ENCODE data around the gene LYAR. TPM values are rescaled to one million over a fixed set of nuclear protein-coding genes. Genes with fewer than 3 reads are reported as not detected.

Gene LYAR
- total RNA-seq, result 10 to 100 TPM in 5 of 6 donors, 1 to 10 TPM in 1; 6.5 to 22.9 (median 14.1) TPM

DNA sequence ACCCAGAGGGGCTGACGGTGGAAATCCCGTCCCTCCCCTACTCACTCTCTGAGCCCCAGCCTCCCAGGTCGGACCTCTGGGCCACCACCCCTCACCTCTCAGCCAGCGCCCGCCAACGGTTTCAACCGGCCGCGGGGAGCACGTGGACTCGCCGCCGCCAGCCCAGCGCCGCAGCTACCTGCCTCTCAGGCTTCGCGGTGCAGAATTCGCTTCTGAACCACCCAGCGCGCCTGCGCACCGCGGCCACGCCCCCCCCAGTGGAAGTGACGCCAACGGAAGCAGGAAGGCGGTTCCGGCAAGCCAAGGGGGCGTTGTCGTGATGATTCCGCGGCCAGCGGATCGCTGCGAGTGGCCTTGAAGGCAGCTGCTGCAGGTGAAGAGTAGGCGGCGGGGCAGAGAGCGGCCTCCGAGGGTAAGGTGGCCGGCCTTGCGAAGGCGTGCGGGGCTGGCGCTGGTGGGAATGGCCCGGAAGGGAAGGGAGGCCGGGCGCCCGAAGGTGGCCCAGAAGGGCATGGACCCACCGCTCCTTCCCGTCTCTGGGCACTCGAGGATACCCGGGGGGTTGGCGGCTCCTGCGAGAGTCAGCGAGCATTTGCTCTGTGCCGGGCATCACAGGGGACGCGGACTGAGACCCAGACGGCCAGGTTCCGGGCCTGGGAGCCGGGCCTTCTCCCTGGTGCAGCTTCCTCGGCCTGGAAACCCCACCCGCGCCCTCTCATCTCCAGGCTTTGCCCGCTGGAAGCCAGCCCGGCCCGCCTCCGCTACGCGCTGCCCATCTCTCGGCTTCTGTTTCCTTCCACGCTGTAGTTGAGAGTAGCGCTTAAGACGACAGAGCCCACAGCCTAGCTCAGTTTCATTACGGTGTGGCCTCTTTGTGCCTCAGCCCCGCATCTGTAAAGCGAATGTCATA is at the start of gene LYAR, which contains the start of gene ZBTB49:
TSS of gene LYAR (minus strand) at position 214 of the 910 bp plus-strand sequence. CDS start 6,412 bp downstream, outside the sequence.
TSS of gene ZBTB49 (plus strand) at position 311 of the 910 bp plus-strand sequence. CDS start 9,695 bp downstream, outside the sequence.
- peak within 1 kb of the TSS; percentile 78 to 91 (median 84) for H3K27ac ChIP-seq
- WGBS, 2 donors, result 0% methylated on average over 26 to 61 of the region's 77 CpGs
- peak; percentile 97 to 99 for ATAC-seq (ENCODE audit: low FRiP score in 2 of 2)

DNA sequence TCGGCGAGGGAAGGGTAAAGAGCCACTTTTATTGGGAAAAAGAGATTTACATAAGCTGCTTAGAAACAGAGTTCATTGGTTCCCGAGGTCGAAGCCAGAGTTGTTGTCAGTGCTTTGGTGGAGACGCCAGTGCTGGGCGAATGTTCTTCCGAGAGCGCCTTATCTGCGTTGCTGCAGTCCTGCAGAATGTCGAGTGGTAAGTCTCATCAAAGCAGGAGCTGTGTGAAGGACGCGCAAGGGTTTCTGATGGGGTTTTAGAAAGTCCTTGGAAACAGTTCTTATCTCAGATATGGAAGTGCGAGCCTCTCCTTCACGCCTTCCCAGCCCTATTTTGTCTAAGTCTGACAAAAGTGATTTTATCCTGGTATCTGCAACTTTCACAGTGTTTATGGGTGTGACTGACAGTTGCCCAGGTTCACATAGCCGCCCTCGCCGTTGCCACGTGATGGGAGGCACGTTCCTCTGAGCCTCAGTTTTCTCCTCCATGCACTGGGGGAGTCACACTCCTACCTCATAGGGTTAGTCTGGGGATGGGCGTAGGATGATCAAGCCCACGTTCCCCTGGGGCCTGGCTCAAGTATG is 49.6 kb upstream of the LYAR start:
- peak in 1 of 2 donors; percentile 49 for DNase-seq
- H3K36me3 ChIP-seq, result no peaks in the 10 kb centered on the region
- peak; percentile 31 to 69 for ATAC-seq (ENCODE audit: low FRiP score in 2 of 2)
- H3K9me3 ChIP-seq, result no peaks in the 10 kb centered on the region
- peaks cover 0 to 17% (median 0%) of the 10 kb centered on the region in 4 donors for H3K4me1 ChIP-seq
- no peaks in the 10 kb centered on the region for H3K27me3 ChIP-seq
- no peak for TF ChIP-seq POLR2AphosphoS5 (IDR thresholded peaks at IDR 0.05)
- no peak for TF ChIP-seq POLR2A (IDR thresholded peaks at IDR 0.05)
- no peak for TF ChIP-seq EP300 (IDR thresholded peaks at IDR 0.05)
- no peak for TF ChIP-seq CTCF (IDR thresholded peaks at IDR 0.05)
- 42 to 53% methylated on average over 20 to 21 of the region's 21 CpGs for WGBS, 2 donors
- no peak overlapping the region for H3K27ac ChIP-seq
- no peak overlapping the region for H3K4me3 ChIP-seq

More for the DNA sequence above, at the start of gene LYAR, which contains the start of gene ZBTB49:
- H3K9me3 ChIP-seq, result no peaks in the 10 kb centered on the region
- H3K4me3 ChIP-seq, result peak within 1 kb of the TSS; percentile 77 to 98 (median 98)
- H3K4me1 ChIP-seq, result peaks cover 18 to 35% (median 21%) of the 10 kb centered on the region in 4 donors
- DNase-seq, result peak; percentile 94 to 100
- H3K27me3 ChIP-seq, result no peaks in the 10 kb centered on the region
- peak; percentile 74 to 92 for TF ChIP-seq POLR2AphosphoS5 (IDR thresholded peaks at IDR 0.05)
- peak in 2 of 4 donors; percentile 27 to 71 for TF ChIP-seq EP300 (IDR thresholded peaks at IDR 0.05)
- TF ChIP-seq CTCF (IDR thresholded peaks at IDR 0.05), result peak in 2 of 6 experiments; percentile 16 to 25
- TF ChIP-seq POLR2A (IDR thresholded peaks at IDR 0.05), result peak in 2 of 4 donors; percentile 39 to 86
- peaks cover 0 to 10% (median 7%) of the 10 kb centered on the region in 4 donors for H3K36me3 ChIP-seq

GRCh38 chr4:4338210-4339001 is 48.5 kb upstream of the LYAR start:
- Histone ChIP-seq H3K9me3 (no peaks in the 10 kb centered on the region), H3K27ac (peak overlapping the region in 2 of 4 donors; percentile 11 to 39), H3K36me3 (no peaks in the 10 kb centered on the region), H3K27me3 (no peaks in the 10 kb centered on the region), H3K4me1 (peaks cover 0 to 18% (median 0%) of the 10 kb centered on the region in 4 donors), H3K4me3 (no peak overlapping the region)
- WGBS, 2 donors, result 47 to 54% methylated on average over 11 of the region's 11 CpGs
- no peak for TF ChIP-seq EP300 (IDR thresholded peaks at IDR 0.05)
- TF ChIP-seq CTCF (IDR thresholded peaks at IDR 0.05), result no peak
- TF ChIP-seq POLR2A (IDR thresholded peaks at IDR 0.05), result no peak
- TF ChIP-seq POLR2AphosphoS5 (IDR thresholded peaks at IDR 0.05), result no peak
- peak in 1 of 2 donors; percentile 9 for ATAC-seq (ENCODE audit: low FRiP score in 2 of 2)
- DNase-seq, result peak in 1 of 2 donors; percentile 25

DNA sequence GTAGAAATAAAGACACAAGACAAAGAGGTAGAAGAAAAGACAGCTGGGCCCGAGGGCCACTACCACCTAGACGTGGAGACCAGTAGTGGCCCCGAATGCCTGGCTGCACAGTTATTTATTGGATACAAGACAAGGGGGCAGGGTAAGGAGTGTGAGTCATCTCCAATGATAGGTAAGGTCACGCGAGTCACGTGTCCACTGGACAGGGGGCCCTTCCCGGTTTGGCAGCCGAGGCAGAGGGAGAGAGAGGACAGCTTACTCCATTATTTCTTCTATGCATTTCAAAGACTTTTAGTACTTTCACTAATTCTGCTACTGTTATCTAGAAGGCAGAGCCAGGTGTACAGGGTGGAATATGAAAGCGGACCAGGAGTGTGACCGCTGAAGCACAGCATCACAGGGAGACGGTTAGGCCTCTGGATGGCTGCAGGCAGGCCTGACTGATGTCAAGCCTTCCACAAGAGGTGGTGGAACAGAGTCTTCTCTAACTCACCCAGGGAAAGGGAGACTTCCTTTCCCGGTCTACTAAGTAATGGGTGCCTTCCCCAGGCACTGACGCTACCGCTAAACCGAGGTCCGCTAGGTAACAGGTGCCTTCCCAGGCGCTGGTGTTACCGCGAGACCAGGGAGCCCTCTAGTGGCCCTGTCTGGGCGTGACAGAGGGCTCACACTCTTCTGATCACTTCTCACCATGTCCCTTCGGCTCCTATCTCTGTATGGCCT is 45.0 kb upstream of the LYAR start:
- Histone ChIP-seq H3K27me3 (no peaks in the 10 kb centered on the region), H3K36me3 (no peaks in the 10 kb centered on the region), H3K9me3 (no peaks in the 10 kb centered on the region), H3K4me1 (peaks cover 0 to 22% (median 0%) of the 10 kb centered on the region in 4 donors), H3K27ac (no peak overlapping the region), H3K4me3 (no peak overlapping the region)
- peak in 1 of 2 donors; percentile 59 for ATAC-seq (ENCODE audit: low FRiP score in 2 of 2)
- DNase-seq, result peak in 1 of 2 donors; percentile 67
- WGBS, 2 donors, result 52 to 56% methylated on average over 21 of the region's 21 CpGs
- TF ChIP-seq POLR2AphosphoS5 (IDR thresholded peaks at IDR 0.05) (no peak), CTCF (IDR thresholded peaks at IDR 0.05) (peak; percentile 48 to 77 (median 71)), POLR2A (IDR thresholded peaks at IDR 0.05) (no peak), EP300 (IDR thresholded peaks at IDR 0.05) (no peak)
